Renal pelvis (tissue), 4 donors: ENCODE data around the gene TOX2. TPM values are rescaled to one million over a fixed set of nuclear protein-coding genes. Genes with fewer than 3 reads are reported as not detected.

Experiments used
- DNase-seq: peaks from one replicate; pipeline ENCODE4 v3.0.0-alpha.2; 2013
- polyA plus RNA-seq, 3 donors: library from polyadenylated mRNA; unstranded; fragments of 120-200 nt; gene quantifications; one replicate each; pipeline ENCODE4 v1.2.1, GENCODE V29; 2013; ENCODE audit not compliant: insufficient read length in 3 of 3

Gene TOX2
- polyA plus RNA-seq, 3 donors: 3.6 to 5.1 (median 3.7) TPM

DNA sequence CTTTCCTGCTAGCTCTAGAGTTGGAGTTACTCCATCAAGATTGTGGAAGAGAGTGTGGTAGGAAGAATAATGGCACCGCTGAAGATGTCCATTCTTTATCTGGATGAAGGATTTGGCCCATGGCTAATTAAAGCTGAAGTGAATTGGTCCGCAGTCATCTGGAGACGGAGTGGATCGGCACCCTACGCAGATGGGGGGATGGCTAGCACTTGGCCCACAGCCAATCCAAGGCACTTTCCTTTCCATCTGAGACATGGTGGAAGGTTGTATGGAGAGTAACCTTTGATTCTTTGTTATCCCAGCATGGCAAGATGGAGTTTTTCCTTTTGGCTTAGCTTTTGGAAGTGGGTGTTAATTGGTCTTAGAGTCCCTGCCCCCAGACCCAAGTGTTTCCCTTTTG lies 184.0 kb downstream of the TOX2 start:
- no peak for DNase-seq

DNA sequence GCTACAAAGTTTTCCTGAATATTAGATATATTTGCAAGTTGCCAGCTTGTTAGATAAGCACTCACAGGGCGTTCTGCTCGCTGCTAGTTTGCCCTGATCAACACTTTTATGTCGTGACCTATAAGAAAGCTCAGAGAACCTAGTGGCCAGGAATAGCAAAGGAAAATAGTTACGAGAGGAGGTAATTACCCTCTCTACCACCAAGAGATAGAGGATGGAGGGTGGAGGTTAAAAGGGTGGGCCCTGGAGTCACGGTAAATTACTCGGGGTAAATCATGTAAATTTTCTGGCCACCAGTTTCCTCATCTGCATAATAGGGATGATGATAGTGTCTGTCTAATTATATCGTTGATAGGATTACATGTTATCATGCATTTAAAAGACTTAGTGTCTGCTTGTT lies 185.2 kb downstream of the TOX2 start:
- no peak for DNase-seq

DNA sequence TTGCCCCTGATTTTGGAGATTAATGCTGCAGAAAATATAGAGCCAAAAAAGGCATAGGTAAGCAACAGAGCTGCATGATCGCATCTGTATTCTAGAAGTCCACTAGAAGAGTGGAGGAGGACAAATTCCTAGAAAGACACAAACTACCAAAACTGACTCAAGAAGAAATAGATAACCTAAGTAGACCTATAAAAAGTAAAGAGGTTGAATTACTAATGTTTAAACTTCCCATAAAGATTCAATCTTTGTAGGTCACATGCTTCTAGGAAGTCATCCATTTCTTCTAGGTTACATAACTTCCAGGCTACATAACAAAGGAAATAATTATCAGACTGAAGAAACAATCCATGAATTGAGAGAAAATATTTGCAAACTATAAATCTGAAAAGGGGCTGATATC lies 187.9 kb downstream of the TOX2 start:
- DNase-seq: no peak

DNA sequence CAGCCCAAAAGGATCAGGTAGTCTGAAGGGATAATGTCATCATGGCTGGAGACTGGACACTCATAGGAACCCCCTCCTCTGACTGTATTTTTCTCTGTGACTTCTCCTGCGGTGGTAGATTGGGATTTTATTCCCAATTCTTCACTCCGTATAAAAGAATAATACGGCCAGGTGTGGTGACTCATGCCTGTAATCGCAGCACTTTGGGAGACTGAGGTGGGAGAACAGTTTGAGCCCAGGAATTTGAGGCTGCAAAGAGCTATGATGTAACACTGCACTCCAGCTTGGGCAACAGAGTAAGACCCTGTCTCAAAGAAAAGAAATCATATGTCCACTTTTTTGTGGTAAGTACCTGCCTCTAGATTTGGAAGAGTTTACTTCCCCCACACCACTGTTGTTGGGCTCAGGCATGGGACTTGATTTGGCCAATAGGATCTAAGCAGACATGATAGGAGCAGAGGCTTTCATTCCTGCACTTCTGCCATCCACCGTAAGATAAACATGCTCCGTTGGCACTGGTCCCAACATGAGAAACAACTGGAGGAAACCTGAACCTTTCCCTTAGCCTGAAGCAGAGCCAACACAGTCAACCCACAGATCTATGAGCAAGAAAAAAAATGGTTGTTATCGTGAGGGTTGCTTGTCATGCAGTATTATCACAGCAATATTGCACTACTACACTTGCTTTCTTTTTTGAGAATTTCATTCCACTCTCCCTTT lies 190.3 kb downstream of the TOX2 start:
- DNase-seq: no peak

DNA sequence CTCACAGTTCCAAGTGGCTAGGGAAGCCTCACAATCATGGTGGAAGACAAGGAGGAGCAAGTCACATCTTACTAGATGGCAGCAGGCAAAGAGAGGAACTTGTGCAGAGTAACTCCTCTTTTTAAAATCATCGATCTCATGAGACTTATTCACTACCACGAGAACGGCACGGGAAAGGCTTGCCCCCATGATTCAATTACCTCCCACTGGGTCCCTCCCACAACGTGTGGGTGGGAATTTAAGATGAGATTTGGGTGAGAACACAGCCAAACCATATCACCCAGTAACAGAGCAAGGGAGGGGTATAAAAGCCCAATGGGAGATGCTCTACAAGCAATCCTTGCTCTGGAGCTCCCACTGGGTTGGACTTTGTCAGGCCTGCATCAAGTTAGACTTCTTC lies 192.0 kb downstream of the TOX2 start:
- DNase-seq: no peak

DNA sequence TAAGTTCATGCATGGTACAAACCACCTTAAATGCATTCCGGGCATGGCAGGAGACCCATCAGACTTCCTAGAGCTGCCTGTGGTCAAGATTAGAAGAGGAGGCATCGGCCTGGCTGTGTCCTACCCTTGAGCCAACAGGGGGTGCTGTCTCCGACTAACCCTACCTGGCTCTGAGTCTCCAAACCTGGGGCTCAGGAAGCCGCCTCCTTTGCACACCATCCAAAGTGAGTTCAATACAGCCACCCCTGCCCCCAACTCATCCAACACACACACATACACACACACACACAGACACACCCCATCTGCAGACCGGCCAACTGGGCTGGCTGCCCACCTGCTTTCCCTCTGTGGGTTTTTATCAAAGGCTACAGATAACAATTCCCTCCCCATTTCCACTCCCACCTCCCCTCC lies 195.3 kb downstream of the TOX2 start:
- no peak for DNase-seq

DNA sequence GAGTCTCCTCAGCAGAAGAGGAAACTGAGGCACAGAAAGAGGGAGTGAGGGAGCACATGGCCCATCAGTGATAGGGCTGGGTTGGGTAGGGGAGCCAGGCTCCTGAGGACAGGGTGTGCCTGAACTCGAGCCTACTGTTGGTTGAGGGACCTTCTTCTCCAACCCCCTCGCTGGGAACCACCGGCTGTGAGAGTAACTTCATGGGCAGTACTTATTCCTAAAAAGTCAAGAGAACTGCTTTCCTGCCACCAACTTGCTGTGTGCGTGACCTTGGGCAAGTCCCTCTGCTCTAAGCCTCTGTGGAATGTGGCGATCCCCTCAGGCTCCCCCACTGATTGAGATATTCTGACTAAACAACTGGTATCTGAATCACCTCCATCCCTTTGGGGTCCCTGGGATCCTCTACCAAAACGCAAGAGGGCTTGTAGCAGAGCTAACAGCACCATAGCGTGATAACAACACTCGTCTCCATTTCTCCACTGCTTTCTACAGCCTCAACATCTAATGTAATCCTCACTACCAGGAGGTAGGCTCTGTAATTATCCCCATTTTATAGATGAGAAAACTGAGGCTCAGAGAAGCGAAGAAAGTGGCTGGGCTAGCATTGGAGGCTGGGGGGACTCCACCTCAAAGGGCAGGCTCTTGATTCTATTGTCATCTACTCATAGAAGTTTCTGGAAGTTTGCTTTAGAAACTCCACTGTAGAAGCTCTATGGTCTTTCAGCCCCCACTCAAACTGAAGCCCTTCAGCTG lies 196.3 kb downstream of the TOX2 start:
- no peak for DNase-seq

DNA sequence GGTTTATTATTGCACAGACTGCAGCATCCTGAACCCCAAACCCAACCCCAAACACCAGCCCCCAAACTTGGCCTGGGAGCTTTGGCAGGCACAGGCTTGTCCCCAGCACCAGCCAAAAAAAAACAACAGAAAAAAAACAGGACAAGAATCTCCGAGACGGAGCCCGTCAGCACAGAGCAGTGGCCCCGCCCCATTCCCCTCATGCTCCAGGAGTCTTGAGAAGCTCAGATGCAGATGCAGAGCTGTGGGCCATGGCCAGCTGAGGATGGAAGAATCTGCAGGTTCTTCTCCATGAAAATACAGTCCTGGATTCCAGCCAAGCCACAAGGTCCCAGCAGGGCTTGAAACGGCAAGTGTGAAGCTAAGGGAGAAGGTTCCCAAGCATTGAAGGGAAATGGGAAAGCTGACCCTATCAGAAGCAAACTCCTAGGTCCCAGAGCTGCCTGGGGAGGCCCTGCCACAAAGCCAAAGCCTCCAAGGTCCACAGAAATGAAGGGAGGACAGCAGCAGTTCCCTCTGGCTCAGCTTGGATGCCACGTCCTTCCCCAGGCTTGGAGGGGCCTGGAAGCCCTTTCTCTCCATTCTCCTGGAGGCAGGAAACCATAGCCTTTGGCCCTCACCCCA lies 197.2 kb downstream of the TOX2 start:
- DNase-seq: no peak

DNA sequence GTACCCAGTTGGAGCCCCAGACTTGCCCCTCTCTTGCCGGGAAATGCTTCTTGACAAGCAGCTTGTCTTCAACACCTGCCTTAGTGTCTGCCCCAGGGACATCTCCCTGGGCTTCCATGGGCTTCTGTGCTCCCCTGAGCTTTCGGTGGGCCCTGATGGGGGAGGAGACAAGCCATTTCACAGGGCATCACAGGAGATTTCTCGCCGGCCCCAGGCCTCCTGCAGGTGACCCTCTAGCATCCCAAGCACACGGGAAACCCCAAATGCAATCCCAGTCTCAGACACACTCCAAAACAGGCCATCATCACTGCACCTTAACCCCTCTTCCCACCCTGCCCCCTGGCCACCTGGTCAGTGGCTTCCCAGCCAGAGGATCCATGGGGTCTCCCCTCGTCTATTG lies 197.8 kb downstream of the TOX2 start:
- no peak for DNase-seq

DNA sequence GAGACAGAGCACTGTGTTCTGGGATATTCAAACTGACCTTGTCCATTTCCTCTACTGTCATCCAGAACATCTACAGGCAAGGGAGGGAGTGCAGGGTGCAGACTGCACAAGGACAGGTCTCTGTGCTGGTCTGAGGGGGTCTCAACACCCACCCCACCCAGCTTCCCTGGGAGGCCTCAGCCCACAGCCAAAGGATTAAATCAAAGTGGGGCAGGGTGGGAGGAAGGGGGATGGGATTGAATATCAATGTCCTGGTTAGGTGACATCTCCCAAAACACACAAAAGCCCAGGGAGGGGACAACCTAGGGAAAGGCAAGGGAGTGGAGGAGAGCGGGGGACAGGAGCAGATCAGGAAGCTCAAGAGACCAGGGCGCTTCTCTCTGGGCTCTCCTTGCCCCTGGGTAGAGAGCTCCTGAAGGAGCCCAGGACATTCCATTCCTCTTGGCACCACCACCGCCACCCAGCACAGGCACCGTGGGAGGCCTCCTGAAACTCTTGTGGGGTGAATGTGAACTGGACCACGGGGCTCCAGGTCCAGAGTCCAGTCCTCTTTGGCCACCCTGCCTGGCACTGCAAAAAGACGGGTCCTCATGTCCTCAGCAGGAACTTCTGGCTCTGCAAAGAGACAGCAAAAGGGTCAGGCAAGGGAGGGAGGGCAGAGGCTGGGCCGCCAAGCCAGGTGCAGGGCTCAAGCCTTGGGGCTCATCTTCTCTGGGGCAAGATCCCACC lies 198.4 kb downstream of the TOX2 start:
- no peak for DNase-seq

DNA sequence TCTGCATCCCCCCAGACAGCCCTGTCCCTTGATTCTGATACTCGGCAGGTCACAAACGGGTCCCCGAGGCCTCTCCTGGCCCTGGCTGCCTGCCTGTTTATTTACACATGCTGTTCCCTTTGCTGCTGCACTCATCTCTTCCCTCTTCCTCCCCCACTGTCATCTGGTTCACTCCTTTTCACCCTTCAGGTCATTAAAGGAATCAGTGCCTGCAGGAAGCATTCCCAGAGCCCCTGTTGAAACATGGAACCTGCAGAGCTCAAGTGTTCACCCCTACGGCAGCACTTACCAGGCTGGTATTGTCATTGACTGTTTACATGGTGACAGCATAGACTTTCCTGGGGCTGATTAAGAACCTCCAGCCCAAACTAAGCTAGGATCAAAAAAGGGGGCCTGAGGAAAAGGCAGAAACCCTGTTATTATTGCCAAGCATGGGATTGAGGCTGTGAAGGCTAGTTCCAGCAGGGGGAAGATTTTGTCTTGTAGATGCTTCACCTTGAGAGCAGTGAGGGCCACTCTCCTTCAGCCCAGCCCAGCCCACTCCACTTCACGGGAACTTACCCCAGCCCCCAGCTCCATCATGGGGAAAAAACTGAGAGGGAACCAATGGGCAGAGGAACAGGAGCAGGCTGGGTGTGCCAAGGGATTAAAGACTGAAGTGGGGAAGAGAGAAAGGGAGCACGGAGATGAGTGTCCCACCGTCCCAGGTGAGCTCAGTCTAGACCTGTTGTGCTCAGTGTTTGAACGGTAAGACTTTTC lies 199.1 kb downstream of the TOX2 start:
- no peak for DNase-seq

DNA sequence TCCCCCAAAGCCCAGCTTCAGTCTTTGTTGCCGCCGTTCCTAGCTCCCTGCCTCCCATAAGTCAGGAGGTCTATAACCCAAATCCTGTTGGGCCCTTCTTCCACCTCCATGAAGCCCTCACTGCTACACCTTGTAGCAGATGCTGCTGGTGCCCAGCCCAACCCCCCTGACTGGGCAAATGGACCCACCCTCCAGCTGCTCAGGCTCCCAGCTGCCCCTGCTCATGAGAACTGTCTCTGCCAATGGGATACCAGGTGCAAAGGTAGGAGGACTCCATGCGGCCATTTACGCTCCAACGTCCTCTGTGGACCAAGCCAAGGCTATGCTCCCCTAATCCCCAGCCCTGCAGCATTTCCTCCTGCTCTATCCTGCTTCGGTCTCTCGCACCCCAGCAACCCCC lies 200.5 kb downstream of the TOX2 start:
- DNase-seq: no peak

DNA sequence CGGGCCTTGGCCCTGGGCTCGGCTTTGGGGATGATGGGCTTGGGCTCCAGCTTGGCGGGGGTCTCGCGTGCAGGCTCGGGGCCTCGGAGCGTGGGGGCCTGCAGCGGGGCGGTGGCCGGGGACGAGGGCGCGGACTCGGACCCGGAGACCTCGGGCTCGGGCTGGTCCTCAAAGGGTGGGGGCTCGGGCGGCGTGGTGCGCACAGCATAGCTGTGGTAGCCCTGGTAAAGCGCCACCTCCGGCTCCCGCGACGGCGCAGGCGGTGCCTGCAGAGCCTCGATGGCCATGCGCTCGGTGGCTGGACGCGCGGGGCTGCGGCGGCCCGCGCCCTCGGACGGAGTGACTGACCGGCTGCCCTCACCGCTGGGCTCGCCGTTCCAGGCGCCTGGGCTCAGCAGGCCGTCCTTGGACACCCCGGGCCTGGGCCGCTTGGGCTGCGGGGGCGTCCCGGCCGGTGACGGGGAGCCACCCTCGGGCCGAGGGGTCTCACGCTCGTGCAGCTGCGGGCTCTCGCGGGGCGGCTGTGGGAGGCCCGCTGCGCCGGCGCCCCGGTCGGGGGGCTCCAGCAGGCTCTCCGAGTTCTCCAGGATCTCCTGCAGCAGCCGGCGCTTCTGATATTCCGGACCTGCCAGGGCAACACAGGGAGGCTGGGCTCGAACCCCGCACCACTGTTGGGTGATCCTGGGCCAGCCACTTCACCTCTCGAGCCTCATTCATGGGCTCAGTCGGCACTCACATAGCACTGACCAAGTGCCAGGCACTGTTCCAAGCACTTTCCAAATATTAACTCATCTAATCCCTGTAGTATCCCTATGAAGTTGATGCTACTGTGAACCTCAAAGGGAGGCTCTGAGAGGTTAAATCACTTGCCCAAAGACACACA lies 201.4 kb downstream of the TOX2 start:
- no peak for DNase-seq

DNA sequence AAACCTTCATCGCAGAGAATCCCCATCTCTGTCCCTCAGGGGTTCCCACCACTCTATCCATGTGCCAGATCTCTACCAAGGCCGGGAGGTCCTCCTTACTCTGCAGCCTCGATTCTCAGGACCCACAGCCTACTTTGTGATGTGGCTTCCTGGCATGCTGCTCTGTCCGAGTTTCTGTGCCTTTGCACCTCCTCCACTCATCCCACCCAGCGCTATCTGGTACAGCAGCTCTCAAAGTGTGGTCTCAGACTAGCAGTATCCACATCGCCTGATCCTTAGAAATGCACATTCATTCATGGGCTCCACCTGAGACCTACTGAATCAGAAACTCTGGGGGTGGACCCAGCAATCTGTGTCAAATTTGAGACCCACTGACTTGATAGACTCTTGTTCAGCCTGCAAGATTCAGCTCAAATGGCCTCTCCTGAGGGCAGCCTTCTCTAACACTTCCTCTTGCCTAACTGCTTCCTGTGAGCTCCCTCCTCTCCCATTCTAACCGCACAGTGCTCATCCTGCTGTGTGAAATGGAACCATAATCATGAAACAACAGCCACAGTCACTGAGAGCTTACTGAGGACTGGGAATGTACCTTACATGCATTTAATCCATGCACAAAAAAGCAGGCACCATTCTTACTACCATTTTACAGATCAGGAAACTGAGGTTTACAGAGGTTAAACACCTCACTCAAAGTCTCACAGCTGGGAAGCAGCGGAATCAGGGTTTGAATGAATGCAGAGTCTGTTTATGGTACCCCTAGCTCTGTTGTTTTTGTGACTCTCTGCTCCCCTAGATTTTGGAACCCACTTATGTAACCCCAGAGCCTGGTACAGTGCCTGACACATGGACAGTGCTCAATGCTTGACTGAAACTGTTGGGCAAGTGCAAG lies 202.9 kb downstream of the TOX2 start:
- DNase-seq: no peak

DNA sequence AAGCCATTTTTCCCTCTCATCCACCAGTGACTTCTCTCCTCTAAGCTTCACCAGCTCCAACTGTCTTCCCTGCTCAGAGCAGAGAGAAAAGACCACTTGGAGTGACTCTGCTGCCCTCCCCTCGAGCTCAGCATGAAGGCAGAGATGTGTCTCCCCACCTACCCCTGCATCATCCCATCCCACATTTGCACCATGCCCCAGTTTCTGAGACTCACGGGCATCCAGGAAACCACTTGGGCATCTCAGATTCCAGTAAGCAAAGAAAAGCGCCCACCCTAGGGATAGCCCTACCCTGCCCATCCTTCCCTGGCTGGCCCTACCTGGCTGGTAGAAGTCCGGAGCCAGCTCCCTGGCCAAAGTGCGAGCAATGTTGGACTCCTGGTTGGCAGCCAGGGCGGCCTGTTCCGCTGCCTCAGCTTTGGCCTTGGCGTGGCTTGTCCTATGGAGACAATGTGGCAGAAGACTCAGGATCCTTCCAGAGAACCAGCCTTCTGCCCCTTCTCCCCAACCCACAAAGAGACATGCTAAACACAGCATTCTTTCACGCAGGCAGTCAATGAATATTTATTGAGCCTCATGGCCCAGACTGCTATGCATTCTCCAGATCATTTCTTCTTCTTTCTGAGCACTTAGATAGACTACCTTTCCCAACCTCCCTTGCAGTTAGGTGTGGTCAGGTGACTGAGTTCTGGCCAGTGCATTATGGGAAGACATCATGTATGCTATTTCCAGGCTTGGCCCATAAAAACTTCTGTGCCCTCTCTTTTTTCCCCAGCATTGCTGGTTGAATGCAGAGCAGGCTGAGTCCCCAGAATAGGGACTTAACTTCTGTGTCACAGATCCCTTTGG lies 203.8 kb downstream of the TOX2 start:
- DNase-seq: no peak
